Measurements from ENCODE around the gene STOML2.

DNA sequence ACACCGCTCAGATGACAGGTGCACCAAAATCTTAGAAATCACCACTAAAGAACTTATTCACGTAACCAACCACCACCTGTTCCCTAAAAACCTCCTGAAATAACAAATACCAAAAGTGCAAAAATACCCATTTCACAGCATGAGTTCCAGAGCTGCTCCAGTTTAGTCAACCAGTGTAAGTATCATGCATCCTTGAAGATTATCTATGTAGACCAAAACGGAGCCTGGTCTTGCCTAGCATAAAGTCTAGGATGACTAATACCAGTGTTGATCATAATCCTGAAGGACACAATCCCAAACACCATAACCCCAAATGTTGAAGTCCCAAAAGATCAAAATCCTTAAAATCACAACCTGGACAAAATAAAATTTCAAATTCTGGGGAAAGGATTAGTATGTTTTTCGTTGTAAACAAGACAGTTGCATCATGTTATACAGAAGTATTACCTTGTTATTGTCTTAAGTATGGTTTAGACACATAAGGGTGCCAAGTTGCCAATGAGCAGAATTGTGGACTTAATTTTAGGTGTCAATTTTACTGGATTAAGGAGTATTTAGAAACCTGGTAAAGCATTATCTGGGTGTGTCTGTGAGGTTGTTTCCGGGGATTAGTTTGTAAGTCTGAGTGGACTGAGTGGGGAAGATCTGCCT, 48.6 kb downstream of the STOML2 start:
- TF ChIP-seq, protein P1, sequence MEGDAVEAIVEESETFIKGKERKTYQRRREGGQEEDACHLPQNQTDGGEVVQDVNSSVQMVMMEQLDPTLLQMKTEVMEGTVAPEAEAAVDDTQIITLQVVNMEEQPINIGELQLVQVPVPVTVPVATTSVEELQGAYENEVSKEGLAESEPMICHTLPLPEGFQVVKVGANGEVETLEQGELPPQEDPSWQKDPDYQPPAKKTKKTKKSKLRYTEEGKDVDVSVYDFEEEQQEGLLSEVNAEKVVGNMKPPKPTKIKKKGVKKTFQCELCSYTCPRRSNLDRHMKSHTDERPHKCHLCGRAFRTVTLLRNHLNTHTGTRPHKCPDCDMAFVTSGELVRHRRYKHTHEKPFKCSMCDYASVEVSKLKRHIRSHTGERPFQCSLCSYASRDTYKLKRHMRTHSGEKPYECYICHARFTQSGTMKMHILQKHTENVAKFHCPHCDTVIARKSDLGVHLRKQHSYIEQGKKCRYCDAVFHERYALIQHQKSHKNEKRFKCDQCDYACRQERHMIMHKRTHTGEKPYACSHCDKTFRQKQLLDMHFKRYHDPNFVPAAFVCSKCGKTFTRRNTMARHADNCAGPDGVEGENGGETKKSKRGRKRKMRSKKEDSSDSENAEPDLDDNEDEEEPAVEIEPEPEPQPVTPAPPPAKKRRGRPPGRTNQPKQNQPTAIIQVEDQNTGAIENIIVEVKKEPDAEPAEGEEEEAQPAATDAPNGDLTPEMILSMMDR (conservative IDR thresholded peaks at IDR 0.05; ENCODE audit: low read depth, low read length), result no peak
- no peak for TF ChIP-seq EZH2 (IDR thresholded peaks at IDR 0.05; ENCODE audit: low read length, unreplicated experiment)
- TF ChIP-seq EZH2phosphoT487 (IDR thresholded peaks at IDR 0.05; ENCODE audit: borderline replicate concordance, low read length), result no peak
